Nucleus accumbens (tissue), 56 donors: Measurements from ENCODE around the gene ACTR3.
"Not testable (repeated sequence)": the region's sequence is repeated elsewhere in the genome, so short reads cannot be mapped to it uniquely, and the experiment has no call there.

Experiments used
- DNase-seq, 56 donors: peaks; one replicate each; lab custom pipeline; 2025; lab: John Stamatoyannopoulos, UW

Gene ACTR3

GRCh38 chr2:113899166-113899565, 9.3 kb downstream of the ACTR3 start:
- no peak for DNase-seq

GRCh38 chr2:113901943-113902342, 12.1 kb downstream of the ACTR3 start:
- no peak for DNase-seq

GRCh38 chr2:113905886-113906285, 16.0 kb downstream of the ACTR3 start:
- DNase-seq, result no peak

GRCh38 chr2:113906647-113907046, 16.8 kb downstream of the ACTR3 start:
- no peak for DNase-seq

- no peak for DNase-seq
Observed at GRCh38 chr2:113907297-113907696, 17.4 kb downstream of the ACTR3 start.

- DNase-seq, result no peak
Observed at GRCh38 chr2:113910110-113910717, 20.3 kb downstream of the ACTR3 start.

- DNase-seq, result no peak
Observed at GRCh38 chr2:113910967-113911678, 21.2 kb downstream of the ACTR3 start.

- DNase-seq, result no peak
Observed at GRCh38 chr2:113915082-113915819, 25.4 kb downstream of the ACTR3 start.

GRCh38 chr2:113918229-113918628, 28.3 kb downstream of the ACTR3 start:
- no peak for DNase-seq

GRCh38 chr2:113920996-113921395, 31.1 kb downstream of the ACTR3 start:
- no peak for DNase-seq

GRCh38 chr2:113922335-113922734, 32.4 kb downstream of the ACTR3 start:
- DNase-seq, result no peak

- DNase-seq, result no peak
Observed at GRCh38 chr2:113922784-113923183, 32.9 kb downstream of the ACTR3 start.

- no peak for DNase-seq
Observed at GRCh38 chr2:113925884-113926283, 36.0 kb downstream of the ACTR3 start.

GRCh38 chr2:113926314-113926713, 36.4 kb downstream of the ACTR3 start:
- DNase-seq, result no peak

- DNase-seq, result no peak
Observed at GRCh38 chr2:113930448-113930847, 40.6 kb downstream of the ACTR3 start.

- DNase-seq, result no peak
Observed at GRCh38 chr2:113937501-113937900, 47.6 kb downstream of the ACTR3 start.

GRCh38 chr2:113940891-113941290, 51.0 kb downstream of the ACTR3 start:
- DNase-seq, result no peak

- DNase-seq, result not testable (repeated sequence)
Observed at GRCh38 chr2:113945784-113946183, 55.9 kb downstream of the ACTR3 start.

GRCh38 chr2:113950906-113951305, 61.0 kb downstream of the ACTR3 start:
- DNase-seq, result not testable (repeated sequence)

- DNase-seq, result no peak
Observed at GRCh38 chr2:113961000-113961399, 71.1 kb downstream of the ACTR3 start.

- DNase-seq, result no peak
Observed at GRCh38 chr2:113962692-113963480, 73.0 kb downstream of the ACTR3 start.
